ENCODE data around the gene ANTXR2.
"Not testable (repeated sequence)": the region's sequence is repeated elsewhere in the genome, so short reads cannot be mapped to it uniquely, and the experiment has no call there.

The ANTXR2 gene

DNA sequence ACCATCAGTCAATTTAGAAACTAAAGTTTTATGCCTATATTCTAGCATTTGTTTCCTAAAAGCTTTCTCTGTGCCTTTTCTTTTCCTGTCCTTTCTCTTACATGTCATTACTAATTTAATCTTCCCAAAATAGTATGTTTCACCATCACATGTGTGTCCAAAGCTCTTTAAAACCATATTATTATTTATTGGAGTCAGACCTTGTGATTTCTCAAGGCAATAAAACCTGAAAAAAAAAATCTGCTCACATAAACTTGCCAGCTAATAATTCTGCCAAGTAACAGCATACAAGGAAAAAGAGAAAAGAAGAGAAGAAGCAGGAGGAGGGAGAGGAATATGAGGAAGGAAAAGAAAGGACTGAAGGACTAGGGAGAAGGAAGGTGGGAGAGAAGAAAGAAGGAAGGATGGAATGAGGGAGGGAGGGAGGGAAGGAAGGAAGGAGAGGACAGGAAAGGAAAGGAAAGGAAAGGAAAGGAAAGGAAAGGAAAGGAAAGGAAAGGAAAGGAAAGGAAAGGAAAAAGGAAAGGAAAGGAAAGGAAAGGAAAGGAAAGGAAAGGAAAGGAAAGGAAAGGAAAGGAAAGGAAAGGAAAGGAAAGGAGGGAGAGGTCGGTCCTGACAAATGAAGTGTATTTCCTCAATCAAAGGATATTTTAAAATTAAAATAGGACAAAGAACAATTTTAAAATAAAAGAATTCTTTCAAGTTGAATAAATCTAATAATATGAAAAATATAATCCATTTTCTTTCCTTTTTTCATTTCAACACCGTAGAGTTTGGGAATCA, 57.4 kb downstream of the ANTXR2 start:
- DNase-seq, result no peak

GRCh38 chr4:80014531-80014930, 58.5 kb downstream of the ANTXR2 start:
- DNase-seq, result no peak

GRCh38 chr4:80012291-80012690, 60.7 kb downstream of the ANTXR2 start:
- DNase-seq, result no peak

GRCh38 chr4:80011636-80012236, 61.3 kb downstream of the ANTXR2 start:
- no peak for DNase-seq

DNA sequence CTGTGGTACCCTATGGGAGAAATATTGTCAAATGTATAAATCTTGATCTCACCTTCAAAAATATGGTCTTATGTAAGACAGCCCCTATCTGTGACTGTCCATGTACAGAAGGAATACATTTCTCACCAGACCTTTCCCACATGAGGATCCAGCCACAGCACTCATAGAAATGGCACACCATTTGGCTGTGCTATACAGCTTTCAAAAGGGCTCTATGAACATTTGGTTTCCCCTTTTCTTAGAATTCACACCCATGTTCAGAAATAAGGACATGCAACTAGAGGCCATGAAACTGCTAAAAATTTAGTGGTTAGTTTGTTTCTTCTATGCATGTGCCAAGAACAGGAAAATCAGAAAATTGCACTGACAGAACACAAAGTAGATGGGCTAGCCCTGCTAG, 62.7 kb downstream of the ANTXR2 start:
- no peak for DNase-seq

DNA sequence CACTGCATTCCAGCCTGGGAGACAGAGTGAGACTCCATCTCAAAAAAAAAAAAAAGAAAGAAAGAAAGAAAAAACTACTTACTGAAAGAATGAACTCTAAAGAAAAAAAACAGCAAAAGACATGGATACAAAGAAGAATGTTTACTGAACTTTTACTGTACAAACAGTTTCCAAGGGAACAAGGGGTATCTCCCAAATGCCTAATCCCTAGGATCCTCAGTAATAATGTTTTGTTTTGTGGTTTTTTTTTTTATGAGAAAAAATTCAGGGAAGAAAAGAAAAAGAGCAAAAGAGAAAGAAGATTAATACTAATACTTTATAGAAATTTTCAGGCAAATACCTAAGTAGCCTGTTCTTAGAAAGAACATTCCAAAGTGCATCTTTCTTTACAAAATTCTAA, 63.2 kb downstream of the ANTXR2 start:
- no peak for DNase-seq

DNA sequence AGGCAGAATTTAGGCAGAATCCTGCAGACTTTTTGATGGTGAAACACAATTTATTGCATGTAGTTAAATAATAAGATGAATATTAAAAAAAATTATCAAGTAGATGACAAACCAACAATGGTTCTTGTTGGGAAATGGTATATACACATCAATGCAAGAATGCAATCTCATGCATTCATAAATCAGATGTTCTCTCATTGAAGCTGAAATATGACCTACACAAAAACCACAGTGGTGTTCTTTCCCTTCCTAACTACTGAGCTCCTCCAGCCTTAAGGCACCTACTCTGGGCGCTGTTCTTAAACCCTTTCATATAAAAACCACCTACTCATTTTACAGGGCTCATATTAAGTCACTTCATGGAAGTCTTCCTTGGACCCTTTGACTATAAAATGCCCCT, 64.1 kb downstream of the ANTXR2 start:
- no peak for DNase-seq

- DNase-seq, result no peak
Observed at GRCh38 chr4:80008351-80008750, 64.7 kb downstream of the ANTXR2 start.

- no peak for DNase-seq
Observed at GRCh38 chr4:80007745-80008149, 65.3 kb downstream of the ANTXR2 start.

DNA sequence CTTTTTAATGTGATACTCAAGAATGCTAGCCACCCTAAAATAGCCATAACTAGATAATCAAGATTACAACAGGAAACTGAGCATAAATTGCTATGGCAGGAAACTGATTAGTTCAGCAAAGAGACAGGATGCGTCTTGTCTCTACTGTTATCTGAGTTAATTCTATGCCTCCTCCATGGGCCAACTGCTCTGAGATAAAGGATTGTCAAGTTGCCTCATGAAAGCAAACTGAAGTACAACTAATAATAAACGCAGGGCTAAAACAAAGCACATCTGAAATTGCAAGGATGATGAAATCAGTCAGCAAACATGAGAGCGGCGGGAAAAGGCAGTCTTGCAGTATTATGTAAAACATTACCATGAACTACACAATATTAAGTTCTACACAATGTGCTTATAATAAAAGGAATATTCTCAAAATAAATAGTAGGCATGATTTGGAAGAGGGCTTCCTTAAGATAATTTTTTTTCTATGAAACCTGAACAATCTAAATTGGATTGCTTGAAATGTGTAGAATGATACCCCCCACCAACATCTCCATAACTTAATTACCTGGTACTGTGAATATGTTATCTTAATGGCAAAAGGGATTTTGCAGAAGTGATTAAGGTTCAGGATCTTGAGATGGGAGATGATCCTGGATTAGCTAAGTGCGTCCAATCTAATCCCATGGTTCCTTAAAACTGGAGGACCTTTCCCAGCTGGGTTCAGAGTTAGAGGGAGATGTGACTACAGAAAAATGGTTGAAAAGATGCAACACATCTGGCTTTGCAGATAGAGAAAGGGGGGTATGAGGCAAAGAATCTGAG, 65.9 kb downstream of the ANTXR2 start:
- peak; percentile 15 to 21 for DNase-seq

DNA sequence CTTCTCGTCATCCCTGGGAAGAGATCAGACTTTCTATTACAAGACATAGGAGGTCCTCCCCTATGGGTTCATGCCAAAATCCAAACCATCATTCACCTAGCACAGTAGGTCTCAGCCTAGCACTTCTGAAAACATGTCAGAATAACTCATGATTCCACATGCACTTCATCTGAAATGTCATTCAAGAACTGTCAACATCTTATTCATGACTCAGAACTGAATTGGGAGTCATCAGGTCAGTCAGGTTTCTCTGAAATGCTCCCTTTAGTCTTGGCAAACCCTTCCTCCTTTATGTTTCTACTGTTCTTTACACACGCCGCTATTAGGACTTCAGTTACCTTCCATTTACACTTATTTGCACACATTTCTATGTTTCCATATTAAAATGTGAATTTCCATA, 67.2 kb downstream of the ANTXR2 start:
- no peak for DNase-seq

- no peak for DNase-seq
Observed at GRCh38 chr4:80004319-80004718, 68.7 kb downstream of the ANTXR2 start.

DNA sequence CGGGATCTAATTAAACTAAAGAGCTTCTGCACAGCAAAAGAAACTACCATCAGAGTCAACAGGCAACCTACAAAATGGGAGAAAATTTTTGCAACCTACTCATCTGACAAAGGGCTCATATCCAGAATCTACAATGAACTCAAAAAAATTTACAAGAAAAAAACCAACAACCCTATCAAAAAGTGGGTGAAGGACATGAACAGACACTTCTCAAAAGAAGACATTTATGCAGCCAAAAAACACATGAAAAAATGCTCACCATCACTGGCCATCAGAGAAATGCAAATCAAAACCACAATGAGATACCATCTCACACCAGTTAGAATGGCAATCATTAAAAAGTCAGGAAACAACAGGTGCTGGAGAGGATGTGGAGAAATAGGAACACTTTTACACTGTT, 70.5 kb downstream of the ANTXR2 start:
- DNase-seq, result not testable (repeated sequence)

- DNase-seq, result not testable (repeated sequence)
Observed at GRCh38 chr4:79999048-79999447, 74.0 kb downstream of the ANTXR2 start.

- DNase-seq, result no peak
Observed at GRCh38 chr4:79998201-79998600, 74.8 kb downstream of the ANTXR2 start.

- no peak for DNase-seq
Observed at GRCh38 chr4:79996851-79997250, 76.2 kb downstream of the ANTXR2 start.

DNA sequence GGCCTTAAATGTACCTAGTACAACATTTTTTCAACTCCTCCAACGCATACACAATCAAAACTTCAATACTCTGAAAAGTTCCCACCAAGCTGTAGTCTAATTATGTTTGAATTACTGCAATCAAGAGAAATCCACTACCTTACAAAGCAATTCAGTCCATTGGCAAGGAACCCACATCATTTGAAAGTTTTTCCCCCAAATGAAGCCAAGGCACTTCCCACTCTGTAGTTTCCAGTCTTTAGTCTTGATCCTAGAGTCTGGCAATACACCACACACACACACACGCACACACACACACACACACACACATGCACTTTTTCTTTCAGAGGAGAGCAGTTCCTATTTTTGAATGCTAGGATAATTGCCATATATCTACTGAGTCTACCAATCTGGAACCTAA, 79.6 kb downstream of the ANTXR2 start:
- DNase-seq, result no peak

DNA sequence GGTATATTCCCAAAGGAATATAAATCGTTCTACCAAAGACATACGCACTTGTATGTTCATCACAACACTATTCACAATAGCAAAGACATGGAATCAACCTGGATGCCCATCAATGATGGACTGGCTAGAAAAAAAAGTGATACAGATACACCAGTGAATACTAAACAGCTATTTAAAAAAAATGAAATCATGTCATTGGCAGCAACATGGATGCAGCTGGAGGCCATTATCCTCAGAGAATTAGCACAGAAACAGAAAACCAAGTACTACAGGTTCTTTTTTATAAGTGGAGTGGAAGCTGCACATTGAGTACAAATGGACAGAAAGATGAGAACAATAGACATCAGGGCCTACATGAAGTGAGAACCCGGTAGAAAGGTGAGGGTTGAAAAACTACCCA, 81.4 kb downstream of the ANTXR2 start:
- DNase-seq, result no peak

GRCh38 chr4:79991100-79991499, 81.9 kb downstream of the ANTXR2 start:
- DNase-seq, result not testable (repeated sequence)

DNA sequence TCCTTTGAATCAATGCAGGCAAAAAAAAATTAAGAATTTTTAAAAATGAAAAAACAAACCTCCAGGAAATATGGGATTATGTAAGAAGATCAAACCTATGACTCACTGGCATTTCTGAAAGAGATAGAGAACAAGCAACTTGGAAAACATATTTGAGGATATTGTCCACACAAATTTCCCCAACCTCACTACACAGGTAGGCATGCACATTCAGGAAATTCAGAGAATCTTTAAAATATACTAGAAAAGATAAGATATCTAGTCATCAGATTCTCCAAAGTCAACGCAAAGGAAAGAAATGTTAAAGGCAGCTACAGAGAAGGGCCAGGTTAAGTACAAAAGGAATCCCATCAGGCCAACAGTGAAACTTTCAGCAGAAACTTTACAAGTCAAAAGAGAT, 85.6 kb downstream of the ANTXR2 start:
- no peak for DNase-seq

- no peak for DNase-seq
Observed at GRCh38 chr4:79983431-79983830, 89.6 kb downstream of the ANTXR2 start.

- DNase-seq, result no peak
Observed at GRCh38 chr4:79982601-79983322, 90.3 kb downstream of the ANTXR2 start.

DNA sequence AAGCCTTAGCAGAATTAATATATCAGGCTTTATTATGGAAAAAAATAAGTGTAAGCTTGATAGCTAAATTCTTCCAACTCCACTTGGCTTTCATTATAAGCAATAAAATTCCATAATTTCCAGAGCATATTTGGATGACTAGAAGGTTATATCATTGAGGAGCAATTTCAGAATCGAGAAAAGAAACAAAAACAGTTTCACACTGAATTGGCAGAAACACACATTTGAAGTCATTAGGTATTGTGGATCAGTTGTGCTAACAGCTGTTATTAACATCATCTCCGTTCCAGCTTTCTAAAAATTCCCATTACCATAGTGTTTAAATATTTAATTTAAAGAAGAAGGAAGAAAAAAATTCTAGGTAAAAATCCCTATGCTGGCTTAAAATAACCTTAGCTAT, 92.6 kb downstream of the ANTXR2 start:
- no peak for DNase-seq

All from AML-193 (cell line).